Neutrophil (primary cell): ENCODE data around the gene MST1R.

ENCODE experiments used
- H3K27ac ChIP-seq: fragments of 200-600 bp; sonication (generic); 2 replicates; pipeline ENCODE4 v1.5.1; 2016; ENCODE audit warnings: mild to moderate bottlenecking, moderate library complexity
- H3K27me3 ChIP-seq: fragments of 200-600 bp; sonication (generic); 2 replicates; pipeline ENCODE4 v1.6.0; 2016; ENCODE audit warnings: mild to moderate bottlenecking
- H3K36me3 ChIP-seq: fragments of 200-600 bp; sonication (generic); 2 replicates; pipeline ENCODE4 v1.5.1; 2017
- H3K4me1 ChIP-seq, 2 experiments: fragments of 200-600 bp in 1 of 2; sonication (generic) in 1 of 2; 1 replicate in 1 of 2; 2 replicates in 1 of 2; pipeline versions ENCODE4 v1.5.1 to v1.6.1; 2013 to 2016; ENCODE audit warnings: low read depth in 1 of 2, low read length in 1 of 2, mild to moderate bottlenecking in 1 of 2, moderate library complexity in 1 of 2; ENCODE audit not compliant: control insufficient read depth in 1 of 2, insufficient read depth in 1 of 2
- H3K4me3 ChIP-seq, 2 experiments: fragments of 200-600 bp in 1 of 2; sonication (generic) in 1 of 2; 1 replicate in 1 of 2; 2 replicates in 1 of 2; pipeline ENCODE4 v1.5.1; 2013 to 2016; ENCODE audit warnings: low read depth in 1 of 2, low read length in 1 of 2, mild to moderate bottlenecking in 1 of 2, moderate library complexity in 1 of 2
- H3K9me3 ChIP-seq: fragments of 200-600 bp; sonication (generic); 2 replicates; pipeline ENCODE4 v1.5.1; 2016
- TF ChIP-seq, protein P1 (sequence below): fragments of 200-600 bp; sonication (generic); IDR thresholded peaks from 2 replicates; pipeline ENCODE4 v1.5.1; 2016; ENCODE audit warnings: antibody characterized with exemption

The MST1R gene

DNA sequence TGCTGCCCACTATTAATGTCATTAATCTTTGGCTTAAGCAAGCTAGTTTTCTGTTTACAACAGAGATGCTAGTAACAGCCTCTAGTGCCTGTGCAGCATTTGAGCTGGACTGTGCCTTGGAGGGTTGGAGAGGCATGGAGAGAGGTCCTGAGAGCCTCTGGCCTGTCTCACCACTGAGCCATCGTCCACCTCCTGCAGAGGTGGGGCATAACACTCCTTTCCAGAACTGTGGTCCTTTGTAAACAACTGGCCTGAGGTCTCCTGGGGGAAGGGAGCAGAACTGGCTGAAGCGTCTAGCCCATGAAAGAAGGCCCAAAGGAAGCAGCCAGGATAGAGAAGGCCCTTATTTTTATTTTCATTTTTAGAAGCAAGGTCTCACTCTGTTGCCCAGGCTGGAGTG lies 24.0 kb downstream of the MST1R start:
- H3K27ac ChIP-seq: no peak overlapping the region
- TF ChIP-seq, protein P1, sequence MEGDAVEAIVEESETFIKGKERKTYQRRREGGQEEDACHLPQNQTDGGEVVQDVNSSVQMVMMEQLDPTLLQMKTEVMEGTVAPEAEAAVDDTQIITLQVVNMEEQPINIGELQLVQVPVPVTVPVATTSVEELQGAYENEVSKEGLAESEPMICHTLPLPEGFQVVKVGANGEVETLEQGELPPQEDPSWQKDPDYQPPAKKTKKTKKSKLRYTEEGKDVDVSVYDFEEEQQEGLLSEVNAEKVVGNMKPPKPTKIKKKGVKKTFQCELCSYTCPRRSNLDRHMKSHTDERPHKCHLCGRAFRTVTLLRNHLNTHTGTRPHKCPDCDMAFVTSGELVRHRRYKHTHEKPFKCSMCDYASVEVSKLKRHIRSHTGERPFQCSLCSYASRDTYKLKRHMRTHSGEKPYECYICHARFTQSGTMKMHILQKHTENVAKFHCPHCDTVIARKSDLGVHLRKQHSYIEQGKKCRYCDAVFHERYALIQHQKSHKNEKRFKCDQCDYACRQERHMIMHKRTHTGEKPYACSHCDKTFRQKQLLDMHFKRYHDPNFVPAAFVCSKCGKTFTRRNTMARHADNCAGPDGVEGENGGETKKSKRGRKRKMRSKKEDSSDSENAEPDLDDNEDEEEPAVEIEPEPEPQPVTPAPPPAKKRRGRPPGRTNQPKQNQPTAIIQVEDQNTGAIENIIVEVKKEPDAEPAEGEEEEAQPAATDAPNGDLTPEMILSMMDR: no peak
- peaks cover 14% of the 10 kb centered on the region for H3K27me3 ChIP-seq
- no peaks in the 10 kb centered on the region for H3K4me1 ChIP-seq
- no peak overlapping the region for H3K4me3 ChIP-seq
- H3K36me3 ChIP-seq: no peaks in the 10 kb centered on the region
- H3K9me3 ChIP-seq: no peaks in the 10 kb centered on the region

DNA sequence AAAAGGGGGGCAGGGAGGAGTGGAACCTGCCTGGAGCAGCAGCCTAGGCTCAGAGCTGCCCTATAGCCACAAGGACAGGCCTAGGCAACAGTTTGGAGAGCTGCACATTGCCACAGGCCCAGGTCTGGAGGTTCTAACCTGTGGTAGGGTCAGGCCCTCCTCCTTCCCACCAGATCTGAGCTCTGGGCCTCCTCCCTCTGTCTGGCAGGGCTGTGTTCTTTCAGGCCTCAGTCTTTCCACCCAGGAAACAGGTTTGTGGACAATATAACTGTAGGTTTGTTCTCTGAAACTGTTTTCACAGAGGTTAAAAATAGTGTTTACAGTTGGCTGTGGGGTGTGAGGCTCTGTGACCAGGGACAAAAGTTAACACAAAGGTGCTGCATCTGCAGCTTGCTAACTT lies 25.0 kb downstream of the MST1R start:
- Histone ChIP-seq H3K9me3 (no peaks in the 10 kb centered on the region), H3K27me3 (peaks cover 14% of the 10 kb centered on the region), H3K27ac (no peak overlapping the region), H3K36me3 (no peaks in the 10 kb centered on the region), H3K4me3 (no peak overlapping the region), H3K4me1 (no peaks in the 10 kb centered on the region)
- TF ChIP-seq, protein P1: no peak

DNA sequence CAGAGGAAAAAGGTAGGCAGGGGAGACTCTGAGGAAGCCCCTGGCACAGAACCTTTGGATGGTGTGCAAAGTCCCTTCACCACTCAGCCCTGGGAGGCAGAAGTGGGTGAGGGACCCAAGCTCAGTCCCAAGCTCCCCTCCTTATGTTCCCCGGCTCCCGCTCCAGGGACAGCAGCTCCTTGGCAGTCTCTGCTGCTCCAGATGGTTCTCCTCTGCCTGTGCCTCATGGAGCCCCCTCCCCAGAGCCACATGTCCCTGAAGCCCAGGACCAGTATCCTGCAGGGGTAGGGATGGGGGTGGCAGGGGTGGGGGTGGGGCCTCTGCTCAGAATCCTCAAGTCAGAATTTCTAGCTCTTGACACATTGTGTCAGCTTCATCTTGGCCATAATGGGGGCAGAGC lies 26.0 kb downstream of the MST1R start:
- Histone ChIP-seq H3K9me3 (no peaks in the 10 kb centered on the region), H3K27me3 (peaks cover 14% of the 10 kb centered on the region), H3K36me3 (no peaks in the 10 kb centered on the region), H3K4me1 (no peaks in the 10 kb centered on the region), H3K4me3 (no peak overlapping the region), H3K27ac (no peak overlapping the region)
- TF ChIP-seq, protein P1: no peak

DNA sequence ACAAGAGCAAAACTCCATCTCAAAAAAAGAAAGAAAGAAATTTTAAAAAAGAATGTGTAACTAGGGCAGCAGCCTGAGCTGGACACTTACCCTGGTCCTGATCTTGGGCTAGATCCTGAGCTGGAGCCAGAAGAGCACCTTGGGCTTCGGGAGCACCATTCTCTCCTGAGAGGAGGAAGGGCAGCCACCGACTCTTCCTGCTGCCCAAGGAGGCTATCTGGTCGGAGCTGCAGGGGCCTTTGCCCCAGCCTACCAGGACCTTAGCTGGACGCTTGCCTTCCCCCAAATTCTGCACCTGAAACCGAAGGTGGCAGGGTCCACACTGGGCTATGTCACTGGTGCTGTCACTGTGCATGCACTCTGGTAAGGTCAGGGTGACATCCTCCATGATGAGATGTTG lies 27.1 kb downstream of the MST1R start:
- Histone ChIP-seq H3K36me3 (no peaks in the 10 kb centered on the region), H3K27me3 (peaks cover 7% of the 10 kb centered on the region), H3K4me1 (no peaks in the 10 kb centered on the region), H3K27ac (no peak overlapping the region), H3K4me3 (no peak overlapping the region), H3K9me3 (no peaks in the 10 kb centered on the region)
- TF ChIP-seq, protein P1: no peak

DNA sequence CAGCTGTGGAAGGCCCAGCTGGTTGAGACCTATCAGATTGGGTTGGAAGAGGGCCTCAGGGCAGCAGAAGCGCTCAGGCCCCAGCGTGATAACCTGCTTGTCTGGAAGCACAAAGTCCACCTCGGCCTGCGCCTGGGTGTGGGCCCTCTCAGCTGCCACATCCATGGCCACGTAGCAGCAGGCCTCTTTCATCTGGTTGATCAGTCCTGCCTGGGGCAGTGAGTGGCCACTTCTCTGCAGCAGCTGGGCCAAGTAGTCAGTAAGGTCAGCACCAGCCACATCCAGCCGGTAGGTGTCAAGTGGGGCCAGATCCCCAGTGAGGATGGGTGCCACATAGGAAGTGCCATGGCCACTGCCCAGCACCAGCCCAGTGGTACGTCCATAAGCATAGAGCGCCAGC lies 30.1 kb downstream of the MST1R start:
- peaks cover 34% of the 10 kb centered on the region for H3K27me3 ChIP-seq

More for the DNA sequence above, 30.1 kb downstream of the MST1R start:
- TF ChIP-seq, protein P1: no peak
- H3K36me3 ChIP-seq: no peaks in the 10 kb centered on the region
- no peak overlapping the region for H3K4me3 ChIP-seq
- no peak overlapping the region for H3K27ac ChIP-seq
- no peaks in the 10 kb centered on the region for H3K9me3 ChIP-seq
- H3K4me1 ChIP-seq: peaks cover 6 to 11% of the 10 kb centered on the region in 2 experiments
